T-helper 2 cell treated with Interferon-gamma antibody and Interleukin-4, amounts not matched to agents 100 ng/mL and 5 ng/mL, for 36 hours (primary cell): Measurements from ENCODE around the gene TLE3. TPM values are rescaled to one million over a fixed set of nuclear protein-coding genes. Genes with fewer than 3 reads are reported as not detected.

ENCODE experiments used
- intact Hi-C: fragments of 100-400 bp; cut with micrococcal nuclease; formaldehyde crosslinking; loops from one replicate; pipeline ENCODE4 v1.15.1; 2023
- total RNA-seq: library from RNA; stranded (reverse); gene quantifications from 2 replicates; pipeline ENCODE4 v1.2.3, GENCODE V29; 2022

TLE3 gene
- total RNA-seq, 1 donor from 2014 or later = 58.4 TPM

GRCh38 chr15:70065006-70065722 is 32.6 kb downstream of the TLE3 start:
- intact Hi-C loops = no loop called here

GRCh38 chr15:70064441-70064840 is 33.3 kb downstream of the TLE3 start:
- intact Hi-C loops = no loop called here

- intact Hi-C loops = no loop called here
Observed at GRCh38 chr15:70063980-70064379, 33.7 kb downstream of the TLE3 start.

- intact Hi-C loops = no loop called here
Observed at GRCh38 chr15:70063261-70063925, 34.3 kb downstream of the TLE3 start.

- intact Hi-C loops = no loop called here
Observed at GRCh38 chr15:70062321-70062956, 35.3 kb downstream of the TLE3 start.

- intact Hi-C loops = no loop called here
Observed at GRCh38 chr15:70061696-70062270, 35.9 kb downstream of the TLE3 start.

GRCh38 chr15:70060993-70061305 is 36.8 kb downstream of the TLE3 start:
- intact Hi-C loops = no loop called here

- intact Hi-C loops = no loop called here
Observed at GRCh38 chr15:70060214-70060992, 37.3 kb downstream of the TLE3 start.

- intact Hi-C loops = no loop called here
Observed at GRCh38 chr15:70059476-70060213, 38.1 kb downstream of the TLE3 start.

- intact Hi-C loops = no loop called here
Observed at GRCh38 chr15:70058642-70059360, 38.9 kb downstream of the TLE3 start.

- intact Hi-C loops = no loop called here
Observed at GRCh38 chr15:70057931-70058641, 39.6 kb downstream of the TLE3 start.

GRCh38 chr15:70056091-70056680 is 41.5 kb downstream of the TLE3 start:
- intact Hi-C loops = no loop called here

- intact Hi-C loops = no loop called here
Observed at GRCh38 chr15:70055601-70056051, 42.1 kb downstream of the TLE3 start.

- intact Hi-C loops = no loop called here
Observed at GRCh38 chr15:70054884-70055387, 42.8 kb downstream of the TLE3 start.

- intact Hi-C loops = no loop called here
Observed at GRCh38 chr15:70054366-70054765, 43.4 kb downstream of the TLE3 start.

- intact Hi-C loops = no loop called here
Observed at GRCh38 chr15:70053716-70054229, 43.9 kb downstream of the TLE3 start.

GRCh38 chr15:70053001-70053715 is 44.6 kb downstream of the TLE3 start:
- intact Hi-C loops = no loop called here
